ENCODE data around the gene ZMYND19. TPM values are rescaled to one million over a fixed set of nuclear protein-coding genes. Genes with fewer than 3 reads are reported as not detected.

The ZMYND19 gene
- total and polyA plus RNA-seq, 2 of the 8 experiments (the other 6 are each of a cell fraction or from before 2014, with no cell fraction given): 42.4 to 58.7 TPM

DNA sequence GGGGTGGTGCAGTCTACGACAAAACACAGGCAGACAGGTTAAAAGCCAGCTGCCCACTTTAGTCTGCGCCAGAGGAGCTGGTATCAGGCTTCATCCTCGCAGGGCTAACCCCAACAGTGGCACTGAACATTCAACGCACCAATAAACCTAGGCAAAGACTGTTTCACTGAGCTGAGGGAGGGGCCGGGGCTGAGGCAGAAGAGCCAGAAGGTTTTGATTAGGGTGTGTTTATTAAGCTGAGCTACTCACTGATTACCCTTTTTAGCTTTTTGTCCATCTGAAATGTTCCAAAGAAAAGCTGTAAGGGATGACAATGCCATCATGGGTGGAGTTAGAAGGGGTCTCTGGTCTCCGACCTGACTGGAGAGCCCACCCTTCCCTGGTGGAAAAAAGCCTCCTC lies 1.4 kb downstream of the ZMYND19 start (continued):
- TF ChIP-seq, protein P1, sequence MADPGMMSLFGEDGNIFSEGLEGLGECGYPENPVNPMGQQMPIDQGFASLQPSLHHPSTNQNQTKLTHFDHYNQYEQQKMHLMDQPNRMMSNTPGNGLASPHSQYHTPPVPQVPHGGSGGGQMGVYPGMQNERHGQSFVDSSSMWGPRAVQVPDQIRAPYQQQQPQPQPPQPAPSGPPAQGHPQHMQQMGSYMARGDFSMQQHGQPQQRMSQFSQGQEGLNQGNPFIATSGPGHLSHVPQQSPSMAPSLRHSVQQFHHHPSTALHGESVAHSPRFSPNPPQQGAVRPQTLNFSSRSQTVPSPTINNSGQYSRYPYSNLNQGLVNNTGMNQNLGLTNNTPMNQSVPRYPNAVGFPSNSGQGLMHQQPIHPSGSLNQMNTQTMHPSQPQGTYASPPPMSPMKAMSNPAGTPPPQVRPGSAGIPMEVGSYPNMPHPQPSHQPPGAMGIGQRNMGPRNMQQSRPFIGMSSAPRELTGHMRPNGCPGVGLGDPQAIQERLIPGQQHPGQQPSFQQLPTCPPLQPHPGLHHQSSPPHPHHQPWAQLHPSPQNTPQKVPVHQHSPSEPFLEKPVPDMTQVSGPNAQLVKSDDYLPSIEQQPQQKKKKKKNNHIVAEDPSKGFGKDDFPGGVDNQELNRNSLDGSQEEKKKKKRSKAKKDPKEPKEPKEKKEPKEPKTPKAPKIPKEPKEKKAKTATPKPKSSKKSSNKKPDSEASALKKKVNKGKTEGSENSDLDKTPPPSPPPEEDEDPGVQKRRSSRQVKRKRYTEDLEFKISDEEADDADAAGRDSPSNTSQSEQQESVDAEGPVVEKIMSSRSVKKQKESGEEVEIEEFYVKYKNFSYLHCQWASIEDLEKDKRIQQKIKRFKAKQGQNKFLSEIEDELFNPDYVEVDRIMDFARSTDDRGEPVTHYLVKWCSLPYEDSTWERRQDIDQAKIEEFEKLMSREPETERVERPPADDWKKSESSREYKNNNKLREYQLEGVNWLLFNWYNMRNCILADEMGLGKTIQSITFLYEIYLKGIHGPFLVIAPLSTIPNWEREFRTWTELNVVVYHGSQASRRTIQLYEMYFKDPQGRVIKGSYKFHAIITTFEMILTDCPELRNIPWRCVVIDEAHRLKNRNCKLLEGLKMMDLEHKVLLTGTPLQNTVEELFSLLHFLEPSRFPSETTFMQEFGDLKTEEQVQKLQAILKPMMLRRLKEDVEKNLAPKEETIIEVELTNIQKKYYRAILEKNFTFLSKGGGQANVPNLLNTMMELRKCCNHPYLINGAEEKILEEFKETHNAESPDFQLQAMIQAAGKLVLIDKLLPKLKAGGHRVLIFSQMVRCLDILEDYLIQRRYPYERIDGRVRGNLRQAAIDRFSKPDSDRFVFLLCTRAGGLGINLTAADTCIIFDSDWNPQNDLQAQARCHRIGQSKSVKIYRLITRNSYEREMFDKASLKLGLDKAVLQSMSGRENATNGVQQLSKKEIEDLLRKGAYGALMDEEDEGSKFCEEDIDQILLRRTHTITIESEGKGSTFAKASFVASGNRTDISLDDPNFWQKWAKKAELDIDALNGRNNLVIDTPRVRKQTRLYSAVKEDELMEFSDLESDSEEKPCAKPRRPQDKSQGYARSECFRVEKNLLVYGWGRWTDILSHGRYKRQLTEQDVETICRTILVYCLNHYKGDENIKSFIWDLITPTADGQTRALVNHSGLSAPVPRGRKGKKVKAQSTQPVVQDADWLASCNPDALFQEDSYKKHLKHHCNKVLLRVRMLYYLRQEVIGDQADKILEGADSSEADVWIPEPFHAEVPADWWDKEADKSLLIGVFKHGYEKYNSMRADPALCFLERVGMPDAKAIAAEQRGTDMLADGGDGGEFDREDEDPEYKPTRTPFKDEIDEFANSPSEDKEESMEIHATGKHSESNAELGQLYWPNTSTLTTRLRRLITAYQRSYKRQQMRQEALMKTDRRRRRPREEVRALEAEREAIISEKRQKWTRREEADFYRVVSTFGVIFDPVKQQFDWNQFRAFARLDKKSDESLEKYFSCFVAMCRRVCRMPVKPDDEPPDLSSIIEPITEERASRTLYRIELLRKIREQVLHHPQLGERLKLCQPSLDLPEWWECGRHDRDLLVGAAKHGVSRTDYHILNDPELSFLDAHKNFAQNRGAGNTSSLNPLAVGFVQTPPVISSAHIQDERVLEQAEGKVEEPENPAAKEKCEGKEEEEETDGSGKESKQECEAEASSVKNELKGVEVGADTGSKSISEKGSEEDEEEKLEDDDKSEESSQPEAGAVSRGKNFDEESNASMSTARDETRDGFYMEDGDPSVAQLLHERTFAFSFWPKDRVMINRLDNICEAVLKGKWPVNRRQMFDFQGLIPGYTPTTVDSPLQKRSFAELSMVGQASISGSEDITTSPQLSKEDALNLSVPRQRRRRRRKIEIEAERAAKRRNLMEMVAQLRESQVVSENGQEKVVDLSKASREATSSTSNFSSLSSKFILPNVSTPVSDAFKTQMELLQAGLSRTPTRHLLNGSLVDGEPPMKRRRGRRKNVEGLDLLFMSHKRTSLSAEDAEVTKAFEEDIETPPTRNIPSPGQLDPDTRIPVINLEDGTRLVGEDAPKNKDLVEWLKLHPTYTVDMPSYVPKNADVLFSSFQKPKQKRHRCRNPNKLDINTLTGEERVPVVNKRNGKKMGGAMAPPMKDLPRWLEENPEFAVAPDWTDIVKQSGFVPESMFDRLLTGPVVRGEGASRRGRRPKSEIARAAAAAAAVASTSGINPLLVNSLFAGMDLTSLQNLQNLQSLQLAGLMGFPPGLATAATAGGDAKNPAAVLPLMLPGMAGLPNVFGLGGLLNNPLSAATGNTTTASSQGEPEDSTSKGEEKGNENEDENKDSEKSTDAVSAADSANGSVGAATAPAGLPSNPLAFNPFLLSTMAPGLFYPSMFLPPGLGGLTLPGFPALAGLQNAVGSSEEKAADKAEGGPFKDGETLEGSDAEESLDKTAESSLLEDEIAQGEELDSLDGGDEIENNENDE (IDR thresholded peaks at IDR 0.05; ENCODE audit: insufficient replicate concordance, low read length): no peak

Measured in H1 (cell line).